Muscle layer of duodenum (tissue), 2 donors: ENCODE data around the gene SLU7.

Source experiments
- H3K27ac ChIP-seq: one replicate; pipeline ENCODE4 v1.7.0; 2013; ENCODE audit warnings: mild to moderate bottlenecking, low read length
- H3K27me3 ChIP-seq: one replicate; pipeline ENCODE4 v1.7.0; 2013; ENCODE audit warnings: low read depth, mild to moderate bottlenecking, control low read depth, low read length
- H3K36me3 ChIP-seq, 2 donors: one replicate each; pipeline ENCODE4 v1.7.0; 2013; ENCODE audit warnings: low read length in 2 of 2, control low read depth in 1 of 2, mild to moderate bottlenecking in 1 of 2; ENCODE audit not compliant: insufficient read depth in 2 of 2, control insufficient read depth in 1 of 2
- H3K4me1 ChIP-seq, 2 donors: one replicate each; pipeline ENCODE4 v1.7.0; 2013; ENCODE audit warnings: low read length in 2 of 2, mild to moderate bottlenecking in 2 of 2, control low read depth in 1 of 2, moderate library complexity in 1 of 2; ENCODE audit not compliant: insufficient read depth in 2 of 2, control insufficient read depth in 1 of 2
- H3K4me3 ChIP-seq, 2 donors: one replicate each; pipeline ENCODE4 v1.7.0; 2013; ENCODE audit warnings: low read length in 2 of 2, low read depth in 1 of 2, mild to moderate bottlenecking in 1 of 2
- H3K9me3 ChIP-seq, 2 donors: one replicate each; pipeline ENCODE4 v1.7.0; 2013; ENCODE audit warnings: low read length in 2 of 2, control low read depth in 1 of 2, mild to moderate bottlenecking in 1 of 2; ENCODE audit not compliant: control insufficient read depth in 1 of 2
- donor health status: healthy.

The SLU7 gene

GRCh38 chr5:160418561-160419457, at the start of gene SLU7:
Gene SLU7, minus strand, starts transcription at chr5:160419081. Its CDS starts 3,787 bp downstream, at chr5:160415294.
- no peaks in the 10 kb centered on the region for H3K27me3 ChIP-seq
- no peaks in the 10 kb centered on the region for H3K9me3 ChIP-seq
- peaks cover 7 to 8% of the 10 kb centered on the region in 2 donors for H3K36me3 ChIP-seq
- H3K4me1 ChIP-seq: peaks cover 10 to 31% of the 10 kb centered on the region in 2 donors
- peak within 1 kb of the TSS; percentile 97 to 98 for H3K4me3 ChIP-seq
- peak within 1 kb of the TSS; percentile 94 for H3K27ac ChIP-seq

GRCh38 chr5:160468363-160468975, 49.6 kb upstream of the SLU7 start:
- Histone ChIP-seq H3K4me1 (peaks cover 18 to 35% of the 10 kb centered on the region in 2 donors), H3K36me3 (no peaks in the 10 kb centered on the region), H3K9me3 (no peaks in the 10 kb centered on the region), H3K4me3 (peak overlapping the region; percentile 46 to 62), H3K27me3 (no peaks in the 10 kb centered on the region), H3K27ac (peak overlapping the region; percentile 41)

GRCh38 chr5:160467555-160468362, 48.9 kb upstream of the SLU7 start:
- H3K36me3 ChIP-seq: no peaks in the 10 kb centered on the region
- no peaks in the 10 kb centered on the region for H3K9me3 ChIP-seq
- H3K4me3 ChIP-seq: peak overlapping the region; percentile 46 to 62
- no peaks in the 10 kb centered on the region for H3K27me3 ChIP-seq
- peaks cover 18 to 35% of the 10 kb centered on the region in 2 donors for H3K4me1 ChIP-seq
- peak overlapping the region; percentile 41 for H3K27ac ChIP-seq

GRCh38 chr5:160466889-160467554, 48.1 kb upstream of the SLU7 start:
- peak overlapping the region; percentile 41 for H3K27ac ChIP-seq
- peaks cover 18 to 35% of the 10 kb centered on the region in 2 donors for H3K4me1 ChIP-seq
- H3K36me3 ChIP-seq: no peaks in the 10 kb centered on the region
- H3K9me3 ChIP-seq: no peaks in the 10 kb centered on the region
- peak overlapping the region; percentile 46 to 62 for H3K4me3 ChIP-seq
- H3K27me3 ChIP-seq: no peaks in the 10 kb centered on the region

GRCh38 chr5:160466116-160466515, 47.2 kb upstream of the SLU7 start:
- H3K9me3 ChIP-seq: no peaks in the 10 kb centered on the region
- H3K4me1 ChIP-seq: peaks cover 14 to 27% of the 10 kb centered on the region in 2 donors
- no peak overlapping the region for H3K4me3 ChIP-seq
- no peaks in the 10 kb centered on the region for H3K36me3 ChIP-seq
- H3K27ac ChIP-seq: no peak overlapping the region
- no peaks in the 10 kb centered on the region for H3K27me3 ChIP-seq

- Histone ChIP-seq H3K9me3 (no peaks in the 10 kb centered on the region), H3K4me1 (peaks cover 14 to 18% of the 10 kb centered on the region in 2 donors), H3K4me3 (no peak overlapping the region), H3K27ac (no peak overlapping the region), H3K27me3 (no peaks in the 10 kb centered on the region), H3K36me3 (no peaks in the 10 kb centered on the region)
Observed at GRCh38 chr5:160464466-160464797, 45.6 kb upstream of the SLU7 start.

GRCh38 chr5:160463740-160464465, 45.0 kb upstream of the SLU7 start:
- Histone ChIP-seq H3K27me3 (no peaks in the 10 kb centered on the region), H3K27ac (no peak overlapping the region), H3K9me3 (no peaks in the 10 kb centered on the region), H3K4me3 (no peak overlapping the region), H3K4me1 (peaks cover 14 to 18% of the 10 kb centered on the region in 2 donors), H3K36me3 (no peaks in the 10 kb centered on the region)

- Histone ChIP-seq H3K36me3 (no peaks in the 10 kb centered on the region), H3K4me1 (peaks cover 12 to 14% of the 10 kb centered on the region in 2 donors), H3K27ac (no peak overlapping the region), H3K27me3 (no peaks in the 10 kb centered on the region), H3K9me3 (no peaks in the 10 kb centered on the region), H3K4me3 (no peak overlapping the region)
Observed at GRCh38 chr5:160463227-160463626, 44.3 kb upstream of the SLU7 start.

- Histone ChIP-seq H3K4me1 (peaks cover 4% of the 10 kb centered on the region in 2 donors), H3K27me3 (no peaks in the 10 kb centered on the region), H3K27ac (no peak overlapping the region), H3K9me3 (no peaks in the 10 kb centered on the region), H3K36me3 (no peaks in the 10 kb centered on the region), H3K4me3 (no peak overlapping the region)
Observed at GRCh38 chr5:160462167-160462566, 43.3 kb upstream of the SLU7 start.

- H3K4me3 ChIP-seq: no peak overlapping the region
- no peaks in the 10 kb centered on the region for H3K9me3 ChIP-seq
- H3K4me1 ChIP-seq: no peaks in the 10 kb centered on the region
- H3K27me3 ChIP-seq: no peaks in the 10 kb centered on the region
- no peak overlapping the region for H3K27ac ChIP-seq
- no peaks in the 10 kb centered on the region for H3K36me3 ChIP-seq
Observed at GRCh38 chr5:160461378-160461777, 42.5 kb upstream of the SLU7 start.
